HG02884 (cell line): ENCODE results near the gene ZNF268.
A peak's percentile ranks its signal among the peaks of the same experiment; 100 is the strongest.

Source experiments
- ATAC-seq: cut with Tn5 transposase; IDR thresholded peaks from one replicate; pipeline ENCODE4 v1.9.1; 2021; ENCODE audit warnings: mild to moderate bottlenecking, moderate library complexity; ENCODE audit not compliant: unreplicated experiment

Gene ZNF268

DNA sequence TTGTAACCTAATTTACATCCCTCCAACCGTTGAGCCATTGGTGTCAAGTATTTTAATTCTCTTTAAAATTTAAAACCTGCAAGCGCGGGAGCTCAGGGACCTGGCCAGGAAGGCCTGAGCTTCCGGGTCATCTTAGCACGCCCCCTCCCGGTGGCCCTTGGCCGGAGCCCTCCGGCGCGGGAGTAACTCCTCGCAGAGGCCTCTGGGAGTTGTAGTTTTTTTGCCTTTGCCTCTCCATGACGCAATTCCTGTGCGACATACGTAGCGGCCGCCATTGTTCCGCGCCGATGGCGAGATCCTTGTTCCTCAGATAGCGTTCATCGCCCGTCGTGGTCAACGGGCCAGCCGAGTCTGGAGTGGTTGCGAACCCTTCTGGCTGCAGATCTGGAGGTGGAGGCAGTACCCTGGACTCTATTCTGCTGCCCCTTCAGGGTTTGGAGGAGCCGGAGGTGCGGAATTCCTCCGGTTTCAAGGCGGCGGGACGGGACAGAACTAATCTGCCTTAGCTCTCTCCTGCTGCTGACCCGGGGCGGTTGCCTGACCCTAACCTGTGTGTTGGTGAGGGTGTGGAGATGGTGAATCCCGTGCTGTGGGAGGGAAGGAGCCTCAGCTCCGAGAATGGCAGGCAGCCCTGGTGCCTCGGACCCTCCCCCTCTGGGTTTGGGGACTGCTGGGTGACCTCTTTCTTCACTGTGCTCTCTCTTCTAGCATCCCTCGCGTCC lies at the start of gene ZNF268:
Gene ZNF268, plus strand, starts transcription at position 258 of the 722 bp plus-strand sequence. CDS start 503 bp downstream, outside the sequence.
- ATAC-seq, result peak; percentile 93

DNA sequence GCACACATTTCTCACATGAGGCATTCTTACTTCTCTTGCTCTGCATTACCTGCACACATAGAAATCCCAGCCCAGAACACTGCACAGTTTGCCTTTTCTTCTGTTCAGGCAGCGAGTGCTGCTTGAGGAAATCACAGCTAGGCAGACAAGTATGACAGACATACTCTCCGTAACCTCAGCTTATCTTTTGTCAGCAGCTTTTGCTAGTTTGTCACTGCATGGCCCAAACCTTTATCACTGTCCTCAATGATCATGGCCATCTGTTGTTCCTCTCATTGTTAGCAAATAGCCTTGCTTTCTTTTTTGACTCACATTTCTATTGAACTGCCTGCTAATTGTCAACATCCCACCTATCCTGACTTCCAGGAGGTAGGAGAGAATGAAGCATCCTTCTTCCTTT lies 45.5 kb upstream of the ZNF268 start:
- no peak for ATAC-seq

DNA sequence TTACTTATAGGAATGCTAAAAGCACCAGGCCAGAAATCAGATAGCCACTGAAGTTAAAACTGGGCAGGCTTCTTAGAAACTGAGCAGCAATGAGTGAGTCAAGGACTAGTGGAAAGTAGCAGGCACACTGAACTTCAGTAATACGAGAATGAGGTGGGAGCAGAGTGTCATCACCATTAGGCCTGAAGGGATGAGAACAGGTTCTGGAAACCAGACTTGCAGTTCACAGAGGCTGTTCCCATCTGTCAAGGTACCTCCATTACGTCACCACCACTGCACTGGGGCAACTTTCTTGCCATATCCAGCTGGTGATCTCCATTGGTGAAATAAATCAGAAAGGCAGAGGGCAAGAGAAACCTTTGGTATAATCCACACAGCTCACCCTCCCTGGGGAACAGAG lies 35.3 kb upstream of the ZNF268 start:
- no peak for ATAC-seq

DNA sequence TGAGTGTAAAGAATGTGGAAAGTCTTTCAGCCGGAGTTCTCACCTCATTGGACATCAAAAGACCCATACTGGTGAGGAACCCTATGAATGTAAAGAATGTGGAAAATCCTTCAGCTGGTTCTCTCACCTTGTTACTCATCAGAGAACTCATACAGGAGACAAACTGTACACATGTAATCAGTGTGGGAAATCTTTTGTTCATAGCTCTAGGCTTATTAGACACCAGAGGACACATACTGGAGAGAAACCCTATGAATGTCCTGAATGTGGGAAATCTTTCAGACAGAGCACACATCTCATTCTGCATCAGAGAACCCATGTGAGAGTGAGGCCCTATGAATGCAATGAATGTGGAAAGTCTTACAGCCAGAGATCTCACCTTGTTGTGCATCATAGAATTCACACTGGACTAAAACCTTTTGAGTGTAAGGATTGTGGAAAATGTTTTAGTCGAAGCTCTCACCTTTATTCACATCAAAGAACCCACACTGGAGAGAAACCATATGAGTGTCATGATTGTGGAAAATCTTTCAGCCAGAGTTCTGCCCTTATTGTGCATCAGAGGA lies 25.1 kb upstream of the ZNF268 start:
- no peak for ATAC-seq

DNA sequence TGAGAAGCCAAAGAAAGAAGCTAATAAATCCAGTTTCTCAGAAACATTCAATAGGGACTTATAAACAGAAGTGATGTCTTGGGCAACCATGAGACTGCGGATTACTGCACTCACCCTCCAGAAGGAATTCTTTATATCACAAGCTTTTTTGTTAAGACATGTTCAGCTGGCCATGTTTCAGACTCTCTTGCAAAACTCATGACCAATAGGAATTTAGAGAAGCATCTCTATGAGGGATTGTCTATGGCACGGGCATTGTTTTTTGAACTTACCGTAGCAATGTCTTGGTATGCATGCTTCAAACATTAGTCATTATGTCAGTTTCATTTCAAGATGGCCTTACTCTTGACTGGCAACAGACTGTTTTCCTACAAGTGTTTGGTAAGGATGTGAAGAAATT lies 15.5 kb upstream of the ZNF268 start:
- ATAC-seq, result no peak

DNA sequence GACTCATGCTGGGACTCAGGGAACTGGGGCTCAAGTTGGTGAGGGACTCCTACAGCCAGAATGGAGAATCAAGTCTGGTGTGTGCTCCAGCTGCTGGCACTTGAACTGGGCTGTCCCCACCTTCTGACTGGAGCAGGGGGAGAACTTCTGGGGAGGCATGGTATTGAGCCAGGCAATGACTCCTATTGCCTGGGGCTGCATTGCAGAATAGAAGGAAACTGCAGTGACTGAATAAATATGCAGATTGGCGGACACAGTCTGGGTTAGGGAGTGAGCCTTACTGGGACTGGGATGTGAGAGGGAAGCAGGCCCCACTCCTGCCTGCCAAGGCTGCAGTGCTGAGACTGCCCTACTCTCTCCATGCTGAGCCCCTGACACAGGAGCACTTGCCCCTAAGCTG lies 8.8 kb upstream of the ZNF268 start:
- no peak for ATAC-seq

DNA sequence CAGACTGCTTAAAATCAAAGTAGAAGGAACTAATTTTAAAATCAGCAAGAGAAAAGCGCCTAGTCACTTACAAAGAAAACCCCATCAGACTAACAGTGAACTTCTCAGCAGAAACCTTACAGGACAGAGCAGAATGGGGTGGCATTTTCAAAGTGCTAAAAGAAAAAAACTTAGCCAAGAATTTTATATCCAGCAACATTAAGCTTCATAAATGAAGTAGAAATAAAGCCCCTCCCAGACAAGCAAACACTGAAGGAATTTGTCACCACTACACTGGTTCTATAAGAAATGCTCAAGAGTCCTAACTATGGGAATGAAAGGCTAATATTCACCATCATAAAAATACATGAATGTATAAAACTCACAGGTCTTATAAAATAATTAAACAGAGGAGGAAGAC lies 6.4 kb upstream of the ZNF268 start:
- ATAC-seq, result no peak

DNA sequence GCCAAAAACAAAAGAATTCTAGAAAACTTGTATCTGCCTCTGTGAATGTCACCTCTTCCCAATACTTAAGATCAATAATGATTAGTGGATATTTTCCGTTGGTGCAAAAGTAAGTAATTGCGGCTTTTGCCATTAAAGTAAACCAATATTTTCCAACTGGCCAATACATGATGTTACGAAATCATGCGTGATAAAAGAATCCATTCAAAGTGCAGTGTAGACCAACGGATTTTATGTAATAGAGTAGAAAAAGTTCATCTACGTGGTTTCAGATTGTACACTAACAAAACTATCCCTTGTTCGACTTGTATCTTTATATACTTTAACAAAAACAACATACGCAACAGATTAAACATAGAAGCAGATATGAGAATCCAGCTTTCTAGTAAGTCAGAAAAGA lies 626 bp upstream of the ZNF268 start:
- ATAC-seq, result no peak

DNA sequence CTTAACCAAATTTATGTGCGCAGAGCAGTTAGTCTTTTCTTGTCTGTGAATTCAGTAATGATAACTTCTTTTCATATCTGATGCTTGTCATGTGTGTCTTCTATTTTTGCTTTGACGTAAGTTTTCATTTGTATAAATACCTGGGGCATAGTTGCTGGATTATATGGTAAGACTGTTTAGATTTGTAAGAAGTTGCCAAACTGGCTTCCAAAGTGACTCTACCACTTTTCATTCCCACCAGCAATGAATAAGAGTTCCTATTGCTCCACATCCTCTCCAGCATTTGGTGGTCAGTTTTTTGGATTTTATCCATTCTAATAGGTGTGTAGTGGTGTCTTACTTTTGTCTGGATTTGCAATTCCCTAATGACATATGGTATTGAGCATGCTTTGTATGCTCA lies 8.9 kb downstream of the ZNF268 start:
- no peak for ATAC-seq

DNA sequence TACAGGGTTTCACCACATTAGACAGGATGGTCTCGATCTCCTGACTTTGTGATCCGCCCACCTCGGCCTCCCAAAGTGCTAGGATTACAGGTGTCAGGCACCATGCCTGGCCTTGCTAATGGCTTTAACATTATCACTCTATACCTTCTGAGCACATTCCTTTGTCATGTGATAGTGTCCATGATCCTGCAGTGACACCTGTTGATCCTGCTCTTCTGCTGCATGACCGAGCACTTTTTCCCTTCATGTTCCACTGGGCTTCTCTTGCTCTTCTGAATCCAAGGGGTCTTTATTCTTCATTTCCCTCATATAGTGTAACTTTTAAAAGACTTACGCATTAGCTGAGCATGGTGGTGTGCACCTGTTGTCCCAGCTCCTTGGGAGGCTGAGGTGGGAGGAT lies 11.6 kb downstream of the ZNF268 start:
- no peak for ATAC-seq

DNA sequence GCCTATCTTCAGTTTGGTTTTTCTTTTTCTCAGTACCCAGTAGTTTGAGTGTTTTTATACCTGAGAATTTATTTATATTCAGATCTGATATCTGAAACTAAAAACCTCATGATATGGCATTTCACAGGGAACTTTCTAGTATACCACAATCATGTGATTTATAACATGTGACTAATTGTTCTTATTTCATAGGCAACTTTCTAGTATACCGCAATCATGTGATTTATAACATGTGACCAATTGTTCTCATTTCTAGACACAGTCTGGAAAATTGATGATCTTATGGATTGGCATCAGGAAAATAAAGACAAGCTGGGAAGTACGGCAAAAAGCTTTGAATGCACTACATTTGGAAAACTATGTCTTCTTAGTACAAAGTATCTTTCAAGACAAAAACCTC lies 20.6 kb downstream of the ZNF268 start:
- ATAC-seq, result no peak

DNA sequence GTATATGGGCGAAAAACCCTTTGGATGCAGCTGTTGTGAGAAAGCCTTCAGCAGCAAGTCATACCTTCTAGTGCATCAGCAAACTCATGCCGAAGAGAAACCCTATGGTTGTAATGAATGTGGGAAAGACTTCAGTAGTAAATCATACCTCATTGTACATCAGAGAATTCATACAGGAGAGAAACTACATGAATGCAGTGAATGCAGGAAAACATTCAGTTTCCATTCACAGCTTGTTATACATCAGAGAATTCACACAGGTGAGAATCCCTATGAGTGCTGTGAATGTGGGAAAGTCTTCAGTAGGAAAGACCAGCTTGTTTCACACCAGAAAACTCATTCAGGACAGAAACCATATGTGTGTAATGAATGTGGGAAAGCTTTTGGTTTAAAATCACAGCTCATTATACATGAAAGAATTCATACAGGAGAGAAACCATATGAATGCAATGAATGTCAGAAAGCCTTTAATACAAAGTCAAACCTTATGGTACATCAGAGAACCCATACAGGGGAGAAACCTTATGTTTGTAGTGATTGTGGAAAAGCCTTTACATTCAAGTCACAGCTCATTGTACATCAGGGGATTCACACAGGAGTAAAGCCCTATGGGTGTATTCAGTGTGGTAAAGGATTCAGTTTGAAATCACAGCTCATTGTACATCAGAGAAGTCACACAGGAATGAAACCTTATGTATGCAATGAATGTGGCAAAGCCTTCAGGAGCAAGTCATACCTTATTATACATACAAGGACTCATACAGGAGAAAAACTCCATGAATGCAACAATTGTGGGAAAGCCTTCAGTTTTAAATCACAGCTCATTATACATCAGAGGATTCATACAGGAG lies 21.4 kb downstream of the ZNF268 start:
- no peak for ATAC-seq

DNA sequence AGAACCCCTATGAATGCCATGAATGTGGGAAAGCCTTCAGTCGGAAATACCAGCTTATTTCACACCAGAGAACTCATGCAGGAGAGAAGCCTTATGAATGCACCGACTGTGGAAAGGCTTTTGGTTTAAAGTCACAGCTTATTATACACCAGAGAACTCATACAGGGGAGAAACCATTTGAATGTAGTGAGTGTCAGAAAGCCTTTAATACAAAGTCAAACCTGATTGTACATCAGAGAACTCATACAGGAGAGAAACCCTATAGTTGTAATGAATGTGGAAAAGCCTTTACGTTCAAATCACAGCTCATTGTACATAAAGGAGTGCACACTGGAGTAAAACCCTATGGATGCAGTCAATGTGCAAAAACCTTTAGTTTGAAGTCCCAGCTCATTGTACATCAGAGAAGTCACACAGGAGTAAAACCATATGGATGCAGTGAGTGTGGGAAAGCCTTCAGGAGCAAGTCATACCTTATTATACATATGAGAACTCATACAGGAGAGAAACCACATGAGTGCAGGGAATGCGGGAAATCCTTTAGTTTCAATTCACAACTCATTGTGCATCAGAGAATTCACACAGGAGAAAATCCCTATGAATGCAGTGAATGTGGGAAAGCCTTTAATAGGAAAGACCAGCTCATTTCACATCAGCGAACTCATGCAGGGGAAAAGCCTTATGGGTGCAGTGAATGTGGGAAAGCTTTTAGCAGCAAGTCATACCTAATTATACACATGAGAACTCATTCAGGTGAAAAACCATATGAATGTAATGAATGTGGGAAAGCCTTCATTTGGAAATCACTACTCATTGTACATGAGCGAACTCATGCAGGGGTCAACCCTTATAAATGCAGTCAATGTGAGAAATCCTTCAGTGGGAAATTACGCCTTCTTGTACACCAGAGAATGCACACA lies 22.3 kb downstream of the ZNF268 start:
- ATAC-seq, result no peak

DNA sequence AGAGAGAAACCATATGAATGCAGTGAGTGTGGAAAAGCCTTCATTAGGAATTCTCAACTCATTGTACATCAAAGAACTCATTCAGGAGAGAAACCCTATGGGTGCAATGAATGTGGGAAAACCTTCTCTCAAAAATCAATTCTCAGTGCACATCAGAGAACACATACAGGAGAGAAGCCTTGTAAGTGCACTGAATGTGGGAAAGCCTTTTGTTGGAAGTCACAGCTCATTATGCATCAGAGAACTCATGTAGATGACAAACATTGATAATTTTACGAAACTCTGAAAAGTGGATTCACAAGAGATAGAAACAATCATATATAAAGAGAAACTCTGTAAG lies 22.9 kb downstream of the ZNF268 start:
- ATAC-seq, result no peak

DNA sequence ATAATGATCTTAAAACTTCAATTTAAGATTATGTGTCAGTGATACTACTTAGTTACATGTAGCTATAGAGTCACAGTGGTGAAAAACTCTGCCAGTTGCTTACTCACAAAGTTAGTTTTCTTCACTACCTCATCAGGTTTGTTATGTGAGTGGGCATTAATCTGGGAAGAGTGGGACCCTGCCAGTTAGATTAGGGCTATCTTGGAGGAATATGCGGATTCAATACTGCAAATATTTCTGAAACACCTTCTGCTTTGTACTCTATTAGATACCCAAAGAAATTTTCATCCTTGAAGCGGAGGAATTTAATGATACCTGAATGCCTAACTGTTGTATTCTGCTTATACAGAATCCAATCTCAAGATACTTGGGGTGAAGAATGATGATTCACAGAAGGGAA lies 25.1 kb downstream of the ZNF268 start:
- ATAC-seq, result no peak

DNA sequence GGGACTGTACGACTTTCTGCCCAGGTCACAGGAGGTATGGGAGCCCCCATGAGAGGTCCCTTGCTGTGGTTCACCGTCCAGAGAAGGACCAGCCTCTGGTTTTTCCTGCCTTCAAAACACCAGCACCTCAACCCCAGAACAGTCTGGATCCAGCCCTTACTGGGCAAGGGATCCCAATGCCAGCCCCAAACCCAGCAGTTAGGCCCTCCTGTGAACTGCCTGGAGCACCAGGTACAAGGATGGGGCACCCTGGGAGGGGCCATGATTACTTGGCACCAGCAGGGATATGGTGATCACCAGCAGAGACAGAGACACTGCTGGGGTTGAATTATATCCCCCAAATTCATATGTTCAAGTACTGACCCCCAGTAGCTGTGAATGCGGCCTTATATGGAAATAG lies 34.4 kb downstream of the ZNF268 start:
- no peak for ATAC-seq

DNA sequence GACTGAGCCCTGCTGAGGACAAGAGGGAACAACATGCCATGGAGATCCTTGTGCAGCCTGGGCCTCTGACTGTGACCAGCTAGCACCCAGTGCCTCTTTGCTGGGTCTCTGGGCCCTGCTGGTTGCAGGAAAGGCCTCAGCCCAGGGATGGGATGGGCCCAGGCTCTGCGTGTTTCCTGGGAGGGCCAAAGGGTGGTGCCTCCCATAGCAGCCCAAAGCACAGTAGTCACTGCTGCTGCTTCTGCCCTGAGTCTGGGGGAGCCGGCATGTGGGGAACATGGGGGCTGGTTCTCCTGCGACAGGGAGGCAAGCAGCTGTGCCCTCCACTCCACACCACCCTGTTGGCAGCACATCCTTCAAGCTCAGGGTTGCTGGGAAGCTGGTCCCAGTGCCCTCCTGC lies 35.9 kb downstream of the ZNF268 start:
- no peak for ATAC-seq

DNA sequence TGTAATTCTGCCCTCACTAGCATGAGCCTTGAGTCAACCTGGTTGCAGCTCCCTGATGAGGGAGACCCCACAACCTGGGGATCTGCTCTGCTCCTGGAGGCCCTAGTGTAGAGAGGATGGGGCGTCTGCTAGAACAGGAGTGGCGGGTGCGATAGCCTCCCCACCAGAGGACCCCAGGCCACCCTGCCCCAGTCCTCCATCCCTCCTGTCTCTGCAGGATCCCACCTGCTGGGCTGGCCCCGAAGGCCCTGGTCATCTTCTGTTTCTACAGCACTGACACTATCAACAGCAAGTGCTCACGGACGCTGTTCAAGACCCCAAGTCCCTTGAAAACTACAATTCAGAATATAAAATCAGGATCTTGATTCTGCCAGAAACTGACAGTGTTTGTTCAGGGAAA lies 39.2 kb downstream of the ZNF268 start:
- ATAC-seq, result no peak

DNA sequence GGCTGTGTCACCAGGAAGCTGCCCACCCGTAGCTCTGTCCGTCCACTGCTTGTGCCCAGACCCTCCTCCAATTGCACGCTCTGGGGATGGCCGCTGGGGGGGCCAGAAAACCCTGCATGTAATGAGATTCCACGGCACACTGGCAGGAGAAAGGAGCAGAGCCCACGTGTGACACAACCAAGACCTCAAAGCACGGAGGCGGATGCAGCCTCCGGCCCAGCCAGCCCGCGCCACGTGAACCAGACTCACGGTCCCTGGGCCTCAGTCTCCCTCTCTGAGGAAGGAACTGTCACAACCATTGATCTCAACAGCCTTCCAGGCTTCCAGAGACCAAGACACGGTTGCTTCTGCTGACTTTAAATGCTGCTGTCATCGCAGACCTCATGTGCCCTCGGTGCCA lies 39.9 kb downstream of the ZNF268 start:
- no peak for ATAC-seq

DNA sequence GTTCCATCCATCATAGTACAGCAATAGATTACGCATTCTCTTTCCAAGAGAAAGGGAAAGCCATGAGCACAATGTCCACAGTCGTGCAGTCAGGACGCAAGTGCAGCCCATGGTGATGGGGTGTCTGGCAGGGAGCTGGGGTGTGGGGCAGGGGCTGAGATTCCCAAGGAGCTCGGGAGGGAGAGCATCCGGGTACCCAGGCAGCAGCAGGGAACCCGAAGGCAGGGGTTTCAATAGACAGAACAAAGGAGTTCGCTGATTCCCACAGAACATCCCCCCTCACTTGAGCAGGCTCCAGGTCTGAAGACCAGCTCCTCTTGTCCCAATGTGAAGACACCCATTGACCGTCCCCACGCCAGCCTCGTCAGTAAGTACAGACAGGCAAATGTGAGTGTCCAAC lies 40.9 kb downstream of the ZNF268 start:
- ATAC-seq, result no peak

DNA sequence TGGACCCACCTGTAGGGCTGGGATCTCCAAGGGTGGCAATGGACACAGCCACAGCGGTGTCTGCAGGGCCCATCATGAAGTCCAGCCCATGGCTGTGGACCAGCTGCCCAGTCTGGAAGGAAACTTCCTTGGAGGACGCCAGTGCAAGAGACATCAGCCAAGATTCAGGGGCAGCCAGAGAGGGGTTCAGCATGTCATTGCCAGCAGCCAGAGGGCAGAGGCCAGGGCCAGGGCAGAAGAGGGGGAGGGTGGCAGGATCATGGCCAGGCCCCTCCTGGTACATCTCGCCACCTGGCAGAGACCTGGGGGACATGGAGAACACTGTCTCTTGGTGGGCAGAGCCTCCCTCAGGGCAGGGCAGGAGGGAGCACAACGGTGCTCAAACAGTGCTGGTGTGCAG lies 44.2 kb downstream of the ZNF268 start:
- ATAC-seq, result no peak
